K562 (cell line): ENCODE data around the gene GSS. TPM values are rescaled to one million over a fixed set of nuclear protein-coding genes. Genes with fewer than 3 reads are reported as not detected.

Experiments
- ATAC-seq: fragments of 200-7000 bp; cut with Tn5 transposase; 3 replicates; pipeline ENCODE4 v1.9.1; 2020; ENCODE audit warnings: moderate library complexity
- BruUV-seq: library from RNA; stranded (reverse); fragments of 400-500 nt; replicated peaks from 2 replicates; lab custom pipeline; 2021; lab: Mats Ljungman, UMichigan
- CTCF ChIA-PET: fragments of 300-600 bp; formaldehyde crosslinking; extraction: SDS; loops from one replicate; lab custom pipeline; 2021; ENCODE audit warnings: low intra/inter-chr PET ratio; lab: Yijun Ruan, JAX
- POLR2A ChIA-PET: fragments of 300-600, 350-650 bp; sonication (Branson Sonifier 250); formaldehyde crosslinking; extraction: SDS; loops from one replicate; lab custom pipeline; 2021; ENCODE audit warnings: antibody characterized with exemption, inconsistent platforms; lab: Yijun Ruan, JAX
- DNase-seq, 4 experiments: peaks; one replicate each; pipeline versions ENCODE4 v3.0.0 to v3.0.0-alpha.2; 2011 to 2018; ENCODE audit warnings: low spot score in 3 of 4, mixed read lengths in 3 of 4; ENCODE audit errors: extremely low read depth in 1 of 4
- FAIRE-seq: peaks from 2 replicates; lab custom pipeline; 2011; peaks lifted over from hg19 to GRCh38; lab: Jason Lieb, UNC
- H2AFZ ChIP-seq: 2 replicates; pipeline ENCODE4 v1.6.0; 2011; ENCODE audit warnings: low read depth, low read length, control low read depth, inconsistent platforms
- H3K27ac ChIP-seq: fragments of 200-600 bp; 3 replicates; pipeline ENCODE4 v1.8.0; 2011; ENCODE audit warnings: low read depth, mild to moderate bottlenecking, control low read depth, inconsistent platforms, low read length, moderate library complexity, mixed read lengths; ENCODE audit errors: extremely low read depth
- H3K27me3 ChIP-seq, 2 experiments: fragments of 300-600 bp in 1 of 2; 2 replicates in 1 of 2; 3 replicates in 1 of 2; pipeline versions ENCODE4 v1.6.0 to v1.8.0; 2011; ENCODE audit warnings: inconsistent platforms in 2 of 2, low read length in 2 of 2, mild to moderate bottlenecking in 1 of 2, mixed read lengths in 1 of 2, moderate library complexity in 1 of 2; ENCODE audit not compliant: control insufficient read depth in 2 of 2, insufficient read depth in 2 of 2
- H3K36me3 ChIP-seq: fragments of 300-600 bp; 3 replicates; pipeline ENCODE4 v1.8.0; 2011; ENCODE audit warnings: mild to moderate bottlenecking, low read length, inconsistent platforms; ENCODE audit not compliant: control insufficient read depth, insufficient read depth
- H3K4me1 ChIP-seq, 2 experiments: fragments of 200-600 bp in 1 of 2; replicated peaks in 1 of 2; 2 replicates in 1 of 2; 3 replicates in 1 of 2; pipeline versions ENCODE4 v1.5.1 to v1.8.0; 2011; ENCODE audit warnings: inconsistent platforms in 2 of 2, low read length in 2 of 2, mild to moderate bottlenecking in 1 of 2, mixed read lengths in 1 of 2, moderate library complexity in 1 of 2; ENCODE audit not compliant: control insufficient read depth in 2 of 2, insufficient read depth in 2 of 2
- H3K4me2 ChIP-seq: 2 replicates; pipeline ENCODE4 v1.6.1; 2011; ENCODE audit warnings: low read length, control low read depth, inconsistent platforms, mixed read lengths; ENCODE audit not compliant: insufficient read depth
- H3K4me3 ChIP-seq: fragments of 200-600 bp; sonication (generic), shearing (Covaris generic); 2 replicates; pipeline ENCODE4 v1.5.1; 2016; ENCODE audit warnings: control low read depth, inconsistent platforms
- H3K79me2 ChIP-seq: fragments of 200-600 bp; 3 replicates; pipeline ENCODE4 v1.8.0; 2011; ENCODE audit warnings: low read length, inconsistent platforms; ENCODE audit not compliant: control insufficient read depth, insufficient read depth
- H3K9ac ChIP-seq, 2 experiments: 2 replicates each; pipeline versions ENCODE4 v1.6.0 to v1.6.1; 2011; ENCODE audit warnings: low read depth in 2 of 2, low read length in 2 of 2, control low read depth in 1 of 2, inconsistent platforms in 1 of 2, mild to moderate bottlenecking in 1 of 2, mixed read lengths in 1 of 2; ENCODE audit not compliant: insufficient read depth in 1 of 2
- H3K9me1 ChIP-seq: one replicate; pipeline ENCODE4 v1.6.0; 2011; ENCODE audit warnings: inconsistent platforms, mild to moderate bottlenecking, low read length, moderate library complexity; ENCODE audit not compliant: control insufficient read depth, insufficient read depth
- H3K9me3 ChIP-seq: replicated peaks from 2 replicates; pipeline ENCODE4 v1.5.1; 2011; ENCODE audit warnings: low read depth, low read length, inconsistent platforms; ENCODE audit not compliant: control insufficient read depth, insufficient read depth
- H4K20me1 ChIP-seq: replicated peaks from 2 replicates; pipeline ENCODE4 v1.6.1; 2011; ENCODE audit warnings: low read length, inconsistent platforms, mixed read lengths; ENCODE audit not compliant: control insufficient read depth, insufficient read depth
- BCL6 ChIP-seq: fragments of 250-450 bp; sonication (Bioruptor Pico); IDR thresholded peaks from 2 replicates; pipeline ENCODE4 v1.4.0; 2020
- MEIS2 ChIP-seq: fragments of 450-650 bp; IDR thresholded peaks from 2 replicates; pipeline ENCODE4 v1.6.1; 2014; ENCODE audit warnings: mild to moderate bottlenecking; ENCODE audit not compliant: partially characterized antibody
- MYC ChIP-seq, 2 experiments: fragments of 250-450 bp in 1 of 2; sonication (Bioruptor Pico) in 1 of 2; IDR thresholded peaks; 2 replicates each; pipeline versions ENCODE4 v1.5.1 to v1.6.1; 2012 to 2021; ENCODE audit warnings: low read depth in 2 of 2, borderline replicate concordance in 1 of 2, improper control_type of control experiment in 1 of 2, low read length in 1 of 2, mild to moderate bottlenecking in 1 of 2, moderate library complexity in 1 of 2
- PHB ChIP-seq: fragments of 250-450 bp; sonication (Bioruptor Pico); IDR thresholded peaks from 2 replicates; pipeline ENCODE4 v1.5.0; 2021
- SMARCA5 ChIP-seq: fragments of 450-650 bp; IDR thresholded peaks from 2 replicates; pipeline ENCODE4 v1.6.1; 2016
- SMARCB1 ChIP-seq: IDR thresholded peaks from 2 replicates; pipeline ENCODE4 v1.6.1; 2011; ENCODE audit warnings: improper control_type of control experiment, low read depth; ENCODE audit not compliant: insufficient read length
- SOX6 ChIP-seq: fragments of 450-650 bp; IDR thresholded peaks from 2 replicates; pipeline ENCODE4 v1.6.1; 2014; ENCODE audit warnings: mild to moderate bottlenecking
- TCF3 ChIP-seq: sonication (generic); formaldehyde crosslinking; IDR thresholded peaks from 2 replicates; pipeline ENCODE4 v1.4.0; 2020; ENCODE audit warnings: mild to moderate bottlenecking, missing genetic modification reagents
- XRCC5 ChIP-seq: fragments of 200-400 bp; formaldehyde crosslinking; IDR thresholded peaks from 2 replicates; pipeline ENCODE4 v1.6.1; 2017; ENCODE audit warnings: low read depth, mild to moderate bottlenecking, low read length
- ZNF197 ChIP-seq: fragments of 200-800 bp; sonication (Bioruptor generic); IDR thresholded peaks from 2 replicates; pipeline ENCODE4 v1.6.1; 2016; ENCODE audit warnings: low read depth, missing genetic modification characterization, missing compliant biosample characterization
- ZNF311 ChIP-seq: fragments of 250-450 bp; sonication (Bioruptor Pico); IDR thresholded peaks from 2 replicates; pipeline ENCODE4 v1.4.0; 2020; ENCODE audit warnings: mild to moderate bottlenecking, moderate library complexity
- WGBS: fragments of 100-300 bp; shearing (Covaris generic); methylation state at CpG from one replicate; pipeline ENCODE4 v1.1.6; 2016; ENCODE audit warnings: low coverage, mixed read lengths; ENCODE audit not compliant: insufficient coverage; ENCODE audit errors: missing lambda C conversion rate; 5-methylcytosine and 5-hydroxymethylcytosine counted together
- in situ Hi-C: fragments of 300-500 bp; cut with MboI; formaldehyde crosslinking; loops from 4 replicates; pipeline ENCODE4 v1.15.0; 2018; ENCODE audit warnings: inconsistent platforms, mixed read lengths
- intact Hi-C: fragments of 100-400 bp; cut with micrococcal nuclease; formaldehyde crosslinking; loops from 2 replicates; pipeline ENCODE4 v1.14.2; 2022
- polyA plus RNA-seq, 8 experiments: library from polyadenylated mRNA; depleted of rRNA in 4 of 8; stranded (reverse) in 5 of 8; unstranded in 3 of 8; fragments of >200 nt; fragmentation: Nextera tagmentation in 2 of 8; fragmentation: Illumina TruSeq in 1 of 8; extraction: Ambion mirVana in 2 of 8; extraction: Trizol in 1 of 8; gene quantifications; 2 replicates each; pipeline versions ENCODE4 v1.2.1 to v1.2.3, GENCODE V29; 2011 to 2014; ENCODE audit warnings: inconsistent platforms in 1 of 8, missing spikeins in 1 of 8
- total RNA-seq, 7 experiments: library from RNA; depleted of rRNA in 6 of 7; stranded (reverse); fragments of >200 nt in 6 of 7; fragmentation: Illumina TruSeq in 2 of 7; extraction: Trizol in 2 of 7; gene quantifications; 2 replicates each; pipeline versions ENCODE4 v1.2.1 to v1.2.3, GENCODE V29; 2011 to 2021; ENCODE audit warnings: low replicate concordance in 1 of 7
- TF ChIP-seq, protein P1 (sequence below): fragments of 450-650 bp; formaldehyde crosslinking; IDR thresholded peaks from 2 replicates; pipeline ENCODE4 v1.4.0; 2020; ENCODE audit warnings: mild to moderate bottlenecking, mixed read lengths
- TF ChIP-seq, protein P2 (sequence below): sonication (generic); formaldehyde crosslinking; IDR thresholded peaks from 2 replicates; pipeline ENCODE4 v1.8.1; 2023; ENCODE audit warnings: mild to moderate bottlenecking, missing genetic modification reagents
- TF ChIP-seq, protein P3 (sequence below): fragments of 200-800 bp; sonication (Bioruptor generic); IDR thresholded peaks from 2 replicates; pipeline ENCODE4 v1.6.1; 2017; ENCODE audit warnings: missing genetic modification characterization, missing compliant biosample characterization
- TF ChIP-seq, protein P4 (sequence below): fragments of 450-650 bp; IDR thresholded peaks from 2 replicates; pipeline ENCODE4 v1.6.1; 2016

GSS gene
- total and polyA plus RNA-seq, 9 of the 15 experiments (the other 6 are each of a cell fraction or from before 2014, with no cell fraction given): 18.4 to 165 (median 89.4) TPM

DNA sequence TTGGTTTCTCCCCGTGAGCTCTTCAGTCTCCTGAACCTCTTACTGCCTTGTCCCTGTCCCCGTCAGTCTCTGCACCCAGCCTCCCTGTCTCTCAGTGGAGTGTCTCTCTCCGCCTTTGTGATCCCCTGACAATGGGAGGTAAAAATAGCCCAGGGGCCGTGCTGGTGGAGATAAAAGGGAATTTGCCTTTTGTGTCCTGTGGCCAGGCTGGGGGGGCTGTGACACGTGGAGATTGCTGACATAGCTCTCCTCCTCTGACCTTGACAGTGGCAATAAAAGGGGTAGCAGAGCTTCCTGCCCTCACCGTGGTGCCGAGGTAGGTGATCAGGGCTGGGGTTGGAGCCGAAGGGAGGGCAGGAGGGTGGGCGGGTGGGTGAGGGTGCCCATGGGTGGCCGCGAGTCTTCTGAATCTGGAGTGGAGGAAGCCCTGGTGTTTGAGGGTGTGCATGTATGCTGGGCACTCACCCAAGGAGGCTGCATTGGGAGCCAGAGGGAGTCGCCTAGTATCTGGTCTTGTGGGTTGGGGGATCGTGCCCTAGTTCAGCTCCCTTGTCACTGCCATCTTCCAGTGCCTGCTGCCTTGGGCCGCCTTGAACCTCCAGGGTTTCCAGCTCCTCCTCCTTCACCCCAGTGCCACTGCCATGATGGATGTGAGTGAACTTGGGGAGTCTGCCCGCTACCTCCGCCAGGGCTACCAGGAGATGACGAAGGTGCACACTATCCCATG is 21.9 kb upstream of the GSS start:
- H4K20me1 ChIP-seq: no peaks in the 10 kb centered on the region
- peaks cover 30% of the 10 kb centered on the region in 2 experiments; a peak in 4 of 5 replicates for H3K4me1 ChIP-seq
- BruUV-seq: no TSS peak
- no peaks in the 10 kb centered on the region for H3K9me3 ChIP-seq
- no peak for ATAC-seq
- H2AFZ ChIP-seq: peak overlapping the region; percentile 88
- peak overlapping the region in 1 of 2 experiments; percentile 76; a peak in 2 of 4 replicates for H3K9ac ChIP-seq
- H3K4me2 ChIP-seq: peak overlapping the region; percentile 72
- peak; percentile 65 for FAIRE-seq
- DNase-seq: peak in 2 of 4 experiments; percentile 55 to 57
- intact Hi-C loops: no loop called here
- H3K36me3 ChIP-seq: no peaks in the 10 kb centered on the region
- POLR2A ChIA-PET: interaction anchor here (0.6 to 1.2 kb wide), 5 partner anchors 14 to 480 kb away, joined by 3 to 4 read pairs (median 3); no protein-coding TSS in a partner anchor
- H3K79me2 ChIP-seq: no peaks in the 10 kb centered on the region
- H3K27me3 ChIP-seq: no peaks in the 10 kb centered on the region
- no peak overlapping the region for H3K27ac ChIP-seq
- in situ Hi-C loops: no loop called here
- CTCF ChIA-PET: no interaction called here
- H3K9me1 ChIP-seq: peaks cover 3% of the 10 kb centered on the region
- 35% methylated on average over 14 of the region's 17 CpGs for WGBS
- no peak overlapping the region for H3K4me3 ChIP-seq
- TF ChIP-seq SOX6: peak; percentile 72
- no peak for TF ChIP-seq SMARCB1
- no peak for TF ChIP-seq PHB (CRISPR knock-in tag)
- TF ChIP-seq, protein P1, sequence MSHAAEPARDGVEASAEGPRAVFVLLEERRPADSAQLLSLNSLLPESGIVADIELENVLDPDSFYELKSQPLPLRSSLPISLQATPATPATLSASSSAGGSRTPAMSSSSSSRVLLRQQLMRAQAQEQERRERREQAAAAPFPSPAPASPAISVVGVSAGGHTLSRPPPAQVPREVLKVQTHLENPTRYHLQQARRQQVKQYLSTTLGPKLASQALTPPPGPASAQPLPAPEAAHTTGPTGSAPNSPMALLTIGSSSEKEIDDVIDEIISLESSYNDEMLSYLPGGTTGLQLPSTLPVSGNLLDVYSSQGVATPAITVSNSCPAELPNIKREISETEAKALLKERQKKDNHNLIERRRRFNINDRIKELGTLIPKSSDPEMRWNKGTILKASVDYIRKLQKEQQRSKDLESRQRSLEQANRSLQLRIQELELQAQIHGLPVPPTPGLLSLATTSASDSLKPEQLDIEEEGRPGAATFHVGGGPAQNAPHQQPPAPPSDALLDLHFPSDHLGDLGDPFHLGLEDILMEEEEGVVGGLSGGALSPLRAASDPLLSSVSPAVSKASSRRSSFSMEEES (CRISPR knock-in tag): no peak
- TF ChIP-seq, protein P2, sequence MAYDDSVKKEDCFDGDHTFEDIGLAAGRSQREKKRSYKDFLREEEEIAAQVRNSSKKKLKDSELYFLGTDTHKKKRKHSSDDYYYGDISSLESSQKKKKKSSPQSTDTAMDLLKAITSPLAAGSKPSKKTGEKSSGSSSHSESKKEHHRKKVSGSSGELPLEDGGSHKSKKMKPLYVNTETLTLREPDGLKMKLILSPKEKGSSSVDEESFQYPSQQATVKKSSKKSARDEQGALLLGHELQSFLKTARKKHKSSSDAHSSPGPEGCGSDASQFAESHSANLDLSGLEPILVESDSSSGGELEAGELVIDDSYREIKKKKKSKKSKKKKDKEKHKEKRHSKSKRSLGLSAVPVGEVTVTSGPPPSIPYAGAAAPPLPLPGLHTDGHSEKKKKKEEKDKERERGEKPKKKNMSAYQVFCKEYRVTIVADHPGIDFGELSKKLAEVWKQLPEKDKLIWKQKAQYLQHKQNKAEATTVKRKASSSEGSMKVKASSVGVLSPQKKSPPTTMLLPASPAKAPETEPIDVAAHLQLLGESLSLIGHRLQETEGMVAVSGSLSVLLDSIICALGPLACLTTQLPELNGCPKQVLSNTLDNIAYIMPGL (CRISPR knock-in tag): no peak
- TF ChIP-seq, protein P3, sequence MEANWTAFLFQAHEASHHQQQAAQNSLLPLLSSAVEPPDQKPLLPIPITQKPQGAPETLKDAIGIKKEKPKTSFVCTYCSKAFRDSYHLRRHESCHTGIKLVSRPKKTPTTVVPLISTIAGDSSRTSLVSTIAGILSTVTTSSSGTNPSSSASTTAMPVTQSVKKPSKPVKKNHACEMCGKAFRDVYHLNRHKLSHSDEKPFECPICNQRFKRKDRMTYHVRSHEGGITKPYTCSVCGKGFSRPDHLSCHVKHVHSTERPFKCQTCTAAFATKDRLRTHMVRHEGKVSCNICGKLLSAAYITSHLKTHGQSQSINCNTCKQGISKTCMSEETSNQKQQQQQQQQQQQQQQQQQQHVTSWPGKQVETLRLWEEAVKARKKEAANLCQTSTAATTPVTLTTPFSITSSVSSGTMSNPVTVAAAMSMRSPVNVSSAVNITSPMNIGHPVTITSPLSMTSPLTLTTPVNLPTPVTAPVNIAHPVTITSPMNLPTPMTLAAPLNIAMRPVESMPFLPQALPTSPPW (CRISPR knock-in tag): peak; percentile 39; the same call in 1 of the 2 replicates
- TF ChIP-seq ZNF197 (CRISPR knock-in tag): no peak
- no peak for TF ChIP-seq BCL6 (CRISPR knock-in tag)
- TF ChIP-seq XRCC5: no peak
- TF ChIP-seq MYC (IDR thresholded peaks at IDR 0.05; ENCODE audit: low read depth, low read length): peak; percentile 35; the same call in 1 of the 2 replicates
- no peak for TF ChIP-seq MYC (CRISPR knock-in tag; IDR thresholded peaks at IDR 0.05; ENCODE audit: borderline replicate concordance, low read depth)
- TF ChIP-seq MEIS2: no peak
- TF ChIP-seq, protein P4, sequence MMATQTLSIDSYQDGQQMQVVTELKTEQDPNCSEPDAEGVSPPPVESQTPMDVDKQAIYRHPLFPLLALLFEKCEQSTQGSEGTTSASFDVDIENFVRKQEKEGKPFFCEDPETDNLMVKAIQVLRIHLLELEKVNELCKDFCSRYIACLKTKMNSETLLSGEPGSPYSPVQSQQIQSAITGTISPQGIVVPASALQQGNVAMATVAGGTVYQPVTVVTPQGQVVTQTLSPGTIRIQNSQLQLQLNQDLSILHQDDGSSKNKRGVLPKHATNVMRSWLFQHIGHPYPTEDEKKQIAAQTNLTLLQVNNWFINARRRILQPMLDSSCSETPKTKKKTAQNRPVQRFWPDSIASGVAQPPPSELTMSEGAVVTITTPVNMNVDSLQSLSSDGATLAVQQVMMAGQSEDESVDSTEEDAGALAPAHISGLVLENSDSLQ: no peak
- peak; percentile 30; the same call in 1 of the 2 replicates for TF ChIP-seq TCF3 (CRISPR knock-in tag)
- no peak for TF ChIP-seq ZNF311 (CRISPR knock-in tag)
- TF ChIP-seq SMARCA5: no peak
